Endothelial cell of umbilical vein (primary cell): ENCODE measurements around the gene SYNPO. TPM values are rescaled to one million over a fixed set of nuclear protein-coding genes. Genes with fewer than 3 reads are reported as not detected.

Source experiments
- BruUV-seq: library from RNA; stranded (reverse); fragments of 400-500 nt; replicated peaks from 2 replicates; lab custom pipeline; 2021; lab: Mats Ljungman, UMichigan
- CTCF ChIA-PET: fragments of 300-600, 350-600 bp; sonication (Branson Sonifier 250); formaldehyde crosslinking; loops from one replicate; lab custom pipeline; 2021; ENCODE audit warnings: antibody characterized with exemption, inconsistent platforms; lab: Charles Lee
- POLR2A ChIA-PET: fragments of 300-600, 350-600 bp; sonication (Branson Sonifier 250); formaldehyde crosslinking; loops from one replicate; lab custom pipeline; 2021; ENCODE audit warnings: antibody characterized with exemption, inconsistent platforms; lab: Charles Lee
- DNase-seq: peaks from one replicate; pipeline ENCODE4 v3.0.0-alpha.2; 2011; ENCODE audit warnings: low read depth, low spot score
- FAIRE-seq: peaks from 2 replicates; lab custom pipeline; 2011; peaks lifted over from hg19 to GRCh38; lab: Jason Lieb, UNC
- H2AFZ ChIP-seq: 2 replicates; pipeline ENCODE4 v1.6.0; 2012; ENCODE audit warnings: low read depth, low read length, control low read depth, inconsistent platforms
- H3K27ac ChIP-seq: 2 replicates; pipeline ENCODE4 v1.5.1; 2011; ENCODE audit warnings: low read depth, mild to moderate bottlenecking, control low read depth, low read length, moderate library complexity; ENCODE audit not compliant: insufficient read depth
- H3K27me3 ChIP-seq, 2 experiments: 2 replicates each; pipeline versions ENCODE4 v1.6.0 to v1.6.1; 2011; ENCODE audit warnings: low read length in 2 of 2, mixed read lengths in 1 of 2; ENCODE audit not compliant: control insufficient read depth in 2 of 2, insufficient read depth in 2 of 2
- H3K36me3 ChIP-seq, 2 experiments: 2 replicates in 1 of 2; 3 replicates in 1 of 2; pipeline ENCODE4 v1.5.1; 2011; ENCODE audit warnings: low read length in 2 of 2, mild to moderate bottlenecking in 1 of 2, moderate library complexity in 1 of 2; ENCODE audit not compliant: control insufficient read depth in 2 of 2, insufficient read depth in 2 of 2; ENCODE audit errors: extremely low read depth in 1 of 2
- H3K4me1 ChIP-seq: 3 replicates; pipeline ENCODE4 v1.5.1; 2011; ENCODE audit warnings: mild to moderate bottlenecking, low read length; ENCODE audit not compliant: control insufficient read depth, insufficient read depth; ENCODE audit errors: extremely low read depth
- H3K4me2 ChIP-seq: 2 replicates; pipeline ENCODE4 v1.6.1; 2011; ENCODE audit warnings: low read length, control low read depth, mixed read lengths; ENCODE audit not compliant: insufficient read depth
- H3K4me3 ChIP-seq, 3 experiments: fragments of 200-600 bp in 1 of 3; sonication (generic), shearing (Covaris generic) in 1 of 3; replicated peaks in 1 of 3; 2 replicates each; pipeline ENCODE4 v1.5.1; 2011 to 2016; ENCODE audit warnings: control low read depth in 3 of 3, low read length in 3 of 3, mild to moderate bottlenecking in 2 of 3, inconsistent platforms in 1 of 3, low read depth in 1 of 3, moderate library complexity in 1 of 3; ENCODE audit not compliant: insufficient read depth in 1 of 3
- H3K79me2 ChIP-seq: 2 replicates; pipeline ENCODE4 v1.6.0; 2012; ENCODE audit warnings: low read length, inconsistent platforms; ENCODE audit not compliant: control insufficient read depth, insufficient read depth
- H3K9ac ChIP-seq: replicated peaks from 2 replicates; pipeline ENCODE3; 2011; ENCODE audit warnings: low read length, control low read depth; ENCODE audit not compliant: insufficient read depth; ENCODE audit errors: extremely low read depth
- H3K9me1 ChIP-seq: replicated peaks from 3 replicates; pipeline ENCODE4 v1.6.0; 2011; ENCODE audit warnings: mild to moderate bottlenecking, low read length; ENCODE audit not compliant: control insufficient read depth, insufficient read depth; ENCODE audit errors: extremely low read depth
- H3K9me3 ChIP-seq: replicated peaks from 2 replicates; pipeline ENCODE4 v1.5.1; 2012; ENCODE audit warnings: low read length, inconsistent platforms; ENCODE audit not compliant: control insufficient read depth, insufficient read depth
- H4K20me1 ChIP-seq: replicated peaks from 2 replicates; pipeline ENCODE3; 2011; ENCODE audit warnings: mild to moderate bottlenecking, low read length; ENCODE audit not compliant: control insufficient read depth, insufficient read depth; ENCODE audit errors: extremely low read depth
- EZH2 ChIP-seq: IDR thresholded peaks from 2 replicates; pipeline ENCODE4 v1.6.1; 2012; ENCODE audit warnings: borderline replicate concordance, low read depth, mild to moderate bottlenecking, moderate library complexity, low read length, inconsistent platforms; ENCODE audit not compliant: severe bottlenecking
- FOS ChIP-seq: IDR thresholded peaks from 2 replicates; pipeline ENCODE4 v1.6.1; 2011; ENCODE audit warnings: mild to moderate bottlenecking, low read length, moderate library complexity, borderline replicate concordance; ENCODE audit not compliant: insufficient read depth
- GATA2 ChIP-seq: IDR thresholded peaks from 2 replicates; pipeline ENCODE4 v1.7.0; 2011; ENCODE audit warnings: low read depth, mild to moderate bottlenecking, moderate library complexity, mixed read lengths, low read length; ENCODE audit not compliant: insufficient read length, insufficient read depth
- JUN ChIP-seq: IDR thresholded peaks from 2 replicates; pipeline ENCODE4 v1.6.1; 2011; ENCODE audit warnings: borderline replicate concordance, low read depth; ENCODE audit not compliant: insufficient read length, insufficient read depth
- MYC ChIP-seq: IDR thresholded peaks from one replicate; pipeline ENCODE4 v1.6.1; 2011; ENCODE audit warnings: mild to moderate bottlenecking, low read depth, low read length
- POLR2A ChIP-seq: IDR thresholded peaks from 2 replicates; pipeline ENCODE4 v1.6.1; 2012; ENCODE audit warnings: low read depth, mild to moderate bottlenecking, control low read depth, low read length
- POLR2AphosphoS5 ChIP-seq: IDR thresholded peaks from 2 replicates; pipeline ENCODE4 v1.6.1; 2012; ENCODE audit warnings: low read depth, mild to moderate bottlenecking, control low read depth, low read length, moderate library complexity; ENCODE audit not compliant: insufficient read depth
- dilution Hi-C: fragments of 300-500 bp; cut with MboI; formaldehyde crosslinking; loops from one replicate; pipeline ENCODE4 v1.15.0; 2019; ENCODE audit warnings: low sequenced_read_pairs; ENCODE audit not compliant: extremely low pct_ligation_motif_present
- intact Hi-C: fragments of 100-400 bp; cut with micrococcal nuclease; formaldehyde crosslinking; loops from one replicate; pipeline ENCODE4 v1.10.0; 2022
- polyA plus RNA-seq, 4 experiments: library from polyadenylated mRNA; depleted of rRNA in 3 of 4; stranded (reverse) in 3 of 4; unstranded in 1 of 4; fragments of >200 nt; gene quantifications; 2 replicates each; pipeline versions ENCODE4 v1.2.1 to v1.2.3, GENCODE V29; 2011 to 2012; ENCODE audit warnings: missing spikeins in 1 of 4
- total RNA-seq: library from RNA; stranded (reverse); gene quantifications from 2 replicates; pipeline ENCODE4 v1.2.3, GENCODE V29; 2021
- TF ChIP-seq, protein P1 (sequence below): IDR thresholded peaks from 2 replicates; pipeline ENCODE4 v1.6.1; 2011; ENCODE audit not compliant: insufficient read depth, insufficient read length
- TF ChIP-seq, protein P2 (sequence below), 2 donors: IDR thresholded peaks; 1 replicate in 1 of 2; 2 replicates in 1 of 2; pipeline ENCODE4 v1.5.1; 2011; ENCODE audit warnings: low read length in 2 of 2, mild to moderate bottlenecking in 2 of 2, moderate library complexity in 2 of 2, control low read depth in 1 of 2, inconsistent platforms in 1 of 2, low read depth in 1 of 2; ENCODE audit not compliant: insufficient read depth in 1 of 2; ENCODE audit errors: extremely low read depth in 1 of 2

Gene SYNPO
- total and polyA plus RNA-seq, 2 donors (not counting 3 experiments of a cell fraction or from before 2014, with no cell fraction given): 68.4 to 121 TPM

DNA sequence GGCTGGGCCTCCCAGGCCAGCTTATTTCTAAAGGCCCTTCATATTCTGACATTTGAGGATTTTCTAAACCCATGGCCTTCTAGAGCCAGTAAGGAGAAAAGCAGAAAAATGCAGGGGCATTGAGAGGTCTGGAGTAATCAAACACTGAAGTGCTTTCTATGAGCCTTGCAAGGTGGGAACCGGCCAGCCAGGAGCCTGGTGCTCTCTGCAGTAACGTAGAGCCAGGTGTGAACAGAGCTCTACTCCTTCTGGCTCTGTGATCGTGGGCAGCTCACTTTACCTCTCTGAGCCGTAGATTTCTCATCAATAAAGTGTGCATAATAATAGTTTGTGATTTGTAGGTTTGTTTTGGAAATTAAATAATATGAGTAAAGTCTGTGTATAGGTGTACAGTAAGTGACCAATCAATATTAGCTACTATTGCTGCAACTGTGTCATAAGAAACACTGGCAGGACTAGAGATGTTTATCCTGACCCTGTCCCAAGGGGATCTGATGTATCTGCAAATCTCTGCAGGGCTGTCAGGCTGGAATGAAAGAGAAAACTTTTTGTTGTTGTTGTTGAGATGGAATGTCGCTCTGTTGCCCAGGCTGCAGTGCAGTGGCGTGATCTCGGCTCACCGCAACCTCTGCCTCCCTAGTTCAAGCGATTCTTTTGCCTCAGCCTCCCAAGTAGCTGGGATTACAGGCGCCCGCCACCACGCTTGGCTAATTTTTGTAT is 2.7 kb downstream of the SYNPO start:
- Histone ChIP-seq H3K9ac (peak overlapping the region; percentile 50), H3K9me3 (no peaks in the 10 kb centered on the region), H4K20me1 (no peaks in the 10 kb centered on the region), H3K36me3 (peaks cover 0 to 15% of the 10 kb centered on the region in 2 experiments), H3K27me3 (no peaks in the 10 kb centered on the region), H2AFZ (no peak overlapping the region), H3K27ac (peak overlapping the region; percentile 98), H3K4me2 (peak overlapping the region; percentile 78), H3K9me1 (no peaks in the 10 kb centered on the region), H3K4me3 (peak overlapping the region in 2 of 3 experiments; percentile 60 to 73), H3K79me2 (peaks cover 53% of the 10 kb centered on the region), H3K4me1 (peaks cover 62% of the 10 kb centered on the region)
- DNase-seq (no peak), FAIRE-seq (no peak)
- intact Hi-C loops: loop anchor here (1.0 kb wide), 2 partner anchors 10 to 82 kb away; no protein-coding TSS in a partner anchor
- CTCF ChIA-PET: interaction anchor here (0.9 to 6.8 kb wide), 14 partner anchors 10 to 184 kb away, joined by 3 to 52 read pairs (median 4); partner anchors contain the start of gene RBM22
- no peak for TF ChIP-seq FOS
- TF ChIP-seq, protein P1, sequence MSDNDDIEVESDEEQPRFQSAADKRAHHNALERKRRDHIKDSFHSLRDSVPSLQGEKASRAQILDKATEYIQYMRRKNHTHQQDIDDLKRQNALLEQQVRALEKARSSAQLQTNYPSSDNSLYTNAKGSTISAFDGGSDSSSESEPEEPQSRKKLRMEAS: no peak
- TF ChIP-seq, protein P2, sequence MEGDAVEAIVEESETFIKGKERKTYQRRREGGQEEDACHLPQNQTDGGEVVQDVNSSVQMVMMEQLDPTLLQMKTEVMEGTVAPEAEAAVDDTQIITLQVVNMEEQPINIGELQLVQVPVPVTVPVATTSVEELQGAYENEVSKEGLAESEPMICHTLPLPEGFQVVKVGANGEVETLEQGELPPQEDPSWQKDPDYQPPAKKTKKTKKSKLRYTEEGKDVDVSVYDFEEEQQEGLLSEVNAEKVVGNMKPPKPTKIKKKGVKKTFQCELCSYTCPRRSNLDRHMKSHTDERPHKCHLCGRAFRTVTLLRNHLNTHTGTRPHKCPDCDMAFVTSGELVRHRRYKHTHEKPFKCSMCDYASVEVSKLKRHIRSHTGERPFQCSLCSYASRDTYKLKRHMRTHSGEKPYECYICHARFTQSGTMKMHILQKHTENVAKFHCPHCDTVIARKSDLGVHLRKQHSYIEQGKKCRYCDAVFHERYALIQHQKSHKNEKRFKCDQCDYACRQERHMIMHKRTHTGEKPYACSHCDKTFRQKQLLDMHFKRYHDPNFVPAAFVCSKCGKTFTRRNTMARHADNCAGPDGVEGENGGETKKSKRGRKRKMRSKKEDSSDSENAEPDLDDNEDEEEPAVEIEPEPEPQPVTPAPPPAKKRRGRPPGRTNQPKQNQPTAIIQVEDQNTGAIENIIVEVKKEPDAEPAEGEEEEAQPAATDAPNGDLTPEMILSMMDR (IDR thresholded peaks at IDR 0.05; ENCODE audit: extremely low read depth in 1 of 2, insufficient read depth in 1 of 2, low read depth in 1 of 2, low read length in 2 of 2): no peak
- no peak for TF ChIP-seq POLR2A
- TF ChIP-seq MYC: no peak
- TF ChIP-seq GATA2: no peak
- TF ChIP-seq JUN: no peak
- TF ChIP-seq EZH2: no peak
- TF ChIP-seq POLR2AphosphoS5: no peak
- BruUV-seq: no TSS peak
- POLR2A ChIA-PET: interaction anchor here (1.0 to 1.5 kb wide), 2 partner anchors 10 to 53 kb away, joined by 3 to 4 read pairs; no protein-coding TSS in a partner anchor
- dilution Hi-C loops: no loop called here
